HG03378 (cell line): ENCODE results near the gene NEU1.

Source experiments
- ATAC-seq: cut with Tn5 transposase; IDR thresholded peaks from one replicate; pipeline ENCODE4 v1.9.1; 2021; ENCODE audit warnings: mild to moderate bottlenecking, moderate library complexity; ENCODE audit not compliant: unreplicated experiment

The NEU1 gene

GRCh38 chr6:31896856-31897611 lies 34.4 kb upstream of the NEU1 start:
- ATAC-seq, result no peak

- ATAC-seq, result no peak
Measured at GRCh38 chr6:31896493-31896855, 33.9 kb upstream of the NEU1 start.

GRCh38 chr6:31892821-31893220 lies 30.2 kb upstream of the NEU1 start:
- no peak for ATAC-seq

GRCh38 chr6:31889331-31889972 lies 26.8 kb upstream of the NEU1 start:
- ATAC-seq, result no peak

GRCh38 chr6:31888276-31889258 lies 25.9 kb upstream of the NEU1 start:
- no peak for ATAC-seq

GRCh38 chr6:31887173-31888007 lies 24.8 kb upstream of the NEU1 start:
- ATAC-seq, result no peak

- ATAC-seq, result no peak
Measured at GRCh38 chr6:31886541-31886991, 23.9 kb upstream of the NEU1 start.

GRCh38 chr6:31884528-31885035 lies 22.0 kb upstream of the NEU1 start:
- ATAC-seq, result no peak

GRCh38 chr6:31883676-31884075 lies 21.1 kb upstream of the NEU1 start:
- no peak for ATAC-seq

GRCh38 chr6:31882344-31882743 lies 19.7 kb upstream of the NEU1 start:
- no peak for ATAC-seq

- no peak for ATAC-seq
Measured at GRCh38 chr6:31881136-31881859, 18.7 kb upstream of the NEU1 start.

GRCh38 chr6:31880616-31881015 lies 18.0 kb upstream of the NEU1 start:
- ATAC-seq, result no peak

GRCh38 chr6:31879901-31880300 lies 17.3 kb upstream of the NEU1 start:
- no peak for ATAC-seq

GRCh38 chr6:31879143-31879542 lies 16.5 kb upstream of the NEU1 start:
- ATAC-seq, result no peak

- no peak for ATAC-seq
Measured at GRCh38 chr6:31878726-31879125, 16.1 kb upstream of the NEU1 start, which contains the start of gene SLC44A4. TSS of gene SLC44A4 (minus strand) at chr6:31878997. CDS start at chr6:31878980, 17 bp downstream.

GRCh38 chr6:31878222-31878621 lies 15.6 kb upstream of the NEU1 start:
- no peak for ATAC-seq

GRCh38 chr6:31877651-31878161 lies 15.1 kb upstream of the NEU1 start:
- ATAC-seq, result no peak

- no peak for ATAC-seq
Measured at GRCh38 chr6:31877125-31877650, 14.6 kb upstream of the NEU1 start.

- no peak for ATAC-seq
Measured at GRCh38 chr6:31876357-31876756, 13.7 kb upstream of the NEU1 start.
